ENCODE results near the gene SLC25A30.
"Not testable (repeated sequence)": the region's sequence is repeated elsewhere in the genome, so short reads cannot be mapped to it uniquely, and the experiment has no call there.

SLC25A30 gene

DNA sequence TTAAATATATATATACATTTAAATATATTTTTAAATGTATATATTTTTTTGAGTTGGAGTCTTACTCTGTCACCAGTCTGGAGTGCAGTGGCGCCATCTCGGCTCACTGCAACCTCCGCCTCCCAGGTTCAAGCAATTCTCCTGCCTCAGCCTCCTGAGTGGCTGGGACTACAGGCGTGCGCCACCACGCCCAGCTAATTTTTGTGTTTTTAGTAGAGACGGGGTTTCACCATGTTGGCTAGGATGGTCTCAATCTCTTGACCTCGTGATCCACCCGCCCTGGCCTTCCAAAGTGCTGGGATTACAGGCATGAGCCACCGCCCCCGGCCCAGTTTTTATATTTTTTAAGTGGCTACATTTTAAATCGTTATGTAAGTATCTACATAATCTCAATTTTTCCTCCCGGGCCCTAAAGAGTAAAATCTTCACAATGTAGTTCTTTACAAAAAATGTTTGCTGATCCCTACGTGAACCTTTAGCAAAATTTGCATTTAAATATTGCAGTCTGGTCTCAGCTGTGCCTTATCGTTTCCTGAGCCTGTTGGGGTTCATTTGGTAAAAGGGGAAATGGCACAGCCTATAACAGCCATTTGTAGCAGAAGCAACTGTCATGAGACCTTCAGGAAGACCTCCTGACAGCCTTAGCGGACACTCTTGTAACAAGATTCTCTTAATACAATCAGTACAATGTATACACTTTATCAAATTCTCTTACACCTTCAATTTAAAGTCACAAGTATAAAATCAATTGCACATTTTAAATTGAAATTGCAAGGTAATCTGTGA, 8.1 kb upstream of the SLC25A30 start:
- not testable (repeated sequence) for DNase-seq

DNA sequence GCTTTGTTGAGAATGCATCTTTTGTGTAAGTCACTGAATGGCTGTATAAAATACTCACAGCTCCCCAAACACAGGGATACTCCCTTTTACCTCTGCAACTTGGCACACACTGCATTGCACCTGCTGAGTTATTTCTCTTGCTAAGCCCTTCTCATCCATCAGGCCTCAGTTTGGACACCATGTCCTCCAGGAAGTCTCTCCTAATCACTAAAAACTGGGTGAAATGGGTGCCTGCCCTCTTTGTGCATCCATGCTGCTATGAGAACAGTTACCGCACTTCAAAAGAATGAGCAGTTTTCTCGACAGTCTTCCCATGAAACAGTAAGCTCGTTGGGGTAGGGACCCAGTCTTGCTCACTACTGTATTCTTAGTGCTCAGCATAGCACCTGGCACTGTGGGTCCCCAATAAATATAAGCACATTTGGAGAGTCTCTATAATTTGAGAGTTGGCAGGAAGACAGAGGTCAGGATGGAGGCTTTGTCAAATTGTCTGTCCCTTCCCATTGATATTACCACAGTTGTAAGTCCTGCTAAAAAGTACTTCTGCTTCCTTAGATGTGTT, 4.6 kb upstream of the SLC25A30 start:
- DNase-seq = no peak

DNA sequence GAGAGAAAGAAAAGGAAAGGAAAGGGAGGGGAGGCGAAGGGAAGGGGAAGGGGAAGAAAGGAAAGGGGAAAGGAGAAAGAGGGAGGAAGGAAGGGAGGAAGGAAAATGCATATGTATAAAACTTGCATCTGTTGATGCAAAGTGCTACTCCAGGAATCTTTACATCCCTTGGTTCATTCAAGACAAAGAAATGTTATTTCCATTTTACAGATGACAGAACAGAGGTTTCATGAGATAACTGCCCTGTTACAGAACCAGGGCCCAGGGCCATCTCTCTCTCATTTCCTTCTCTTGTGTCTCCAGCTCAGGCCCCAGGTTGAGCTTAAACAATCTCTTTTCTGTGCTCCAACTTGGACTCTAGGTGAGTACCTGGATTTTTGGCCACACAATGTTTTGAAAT, 1.8 kb upstream of the SLC25A30 start:
- no peak for DNase-seq

DNA sequence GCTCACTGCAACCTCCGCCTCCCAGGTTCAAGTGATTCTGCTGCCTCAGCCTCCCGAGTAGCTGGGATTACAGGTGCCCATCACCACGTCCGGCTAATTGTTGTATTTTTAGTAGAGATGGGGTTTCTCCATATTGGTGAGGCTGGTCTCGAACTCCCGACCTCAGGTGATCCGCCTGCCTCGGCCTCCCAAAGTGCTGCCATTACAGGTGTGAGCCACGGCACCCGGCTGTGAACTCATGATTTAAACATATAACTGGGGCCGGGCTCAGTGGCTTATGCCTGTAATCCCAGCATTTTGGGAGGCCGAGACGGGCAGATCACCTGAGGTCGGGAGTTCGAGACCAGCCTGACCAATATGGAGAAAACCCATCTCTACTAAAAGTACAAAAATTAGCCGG, 1.2 kb upstream of the SLC25A30 start:
- not testable (repeated sequence) for DNase-seq

- no peak for DNase-seq
These were observed 1.6 kb downstream of the SLC25A30 start for GRCh38 chr13:45416516-45417128.

DNA sequence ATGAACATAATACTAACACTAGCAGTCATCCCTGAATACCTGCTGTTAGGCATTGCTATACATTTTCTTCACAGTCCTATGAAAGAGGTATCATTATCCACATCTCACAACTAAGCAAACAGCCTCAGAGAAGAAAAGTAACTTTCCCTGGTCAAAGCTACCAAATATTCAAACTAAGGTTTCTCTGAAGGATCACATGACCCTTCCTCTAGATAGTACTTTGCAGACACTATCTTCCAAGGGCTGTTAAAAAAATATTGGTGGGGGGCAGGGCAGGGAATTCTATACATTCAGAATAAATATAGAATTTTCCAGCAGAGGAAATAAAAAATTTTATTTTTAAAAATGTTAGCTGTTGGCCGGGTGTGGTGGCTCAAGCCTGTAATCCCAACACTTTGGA, 3.1 kb downstream of the SLC25A30 start:
- DNase-seq = no peak

GRCh38 chr13:45413826-45414307, 4.3 kb downstream of the SLC25A30 start:
- DNase-seq = no peak

- no peak for DNase-seq
These were observed 5.7 kb downstream of the SLC25A30 start for GRCh38 chr13:45412274-45413049.

- DNase-seq = no peak
These were observed 6.5 kb downstream of the SLC25A30 start for GRCh38 chr13:45411631-45412030.

- DNase-seq = no peak
These were observed 7.0 kb downstream of the SLC25A30 start for GRCh38 chr13:45411221-45411620.

- no peak for DNase-seq
These were observed 7.7 kb downstream of the SLC25A30 start for GRCh38 chr13:45410466-45410865.

- DNase-seq = no peak
These were observed 8.2 kb downstream of the SLC25A30 start for GRCh38 chr13:45410001-45410400.

GRCh38 chr13:45406421-45406820, 11.8 kb downstream of the SLC25A30 start:
- DNase-seq = no peak

DNA sequence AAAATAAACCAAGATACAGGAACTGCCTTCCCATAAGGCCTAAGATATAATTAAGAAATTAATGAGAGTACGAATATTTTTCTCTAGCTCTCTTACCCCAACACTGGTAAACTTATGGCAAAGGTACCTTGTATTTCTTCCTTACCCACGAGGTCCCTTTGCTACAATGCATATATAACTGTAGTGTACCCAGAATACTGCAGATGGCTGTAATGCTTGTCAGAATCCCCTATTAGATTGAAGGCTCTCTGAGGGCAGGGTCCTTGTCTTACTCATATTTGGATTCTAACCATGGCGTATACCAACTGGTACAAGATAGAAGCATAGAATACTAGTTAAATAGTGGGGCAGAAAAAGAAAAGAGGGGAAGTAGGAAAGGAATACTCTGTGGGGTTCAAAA, 15.1 kb downstream of the SLC25A30 start:
- DNase-seq = no peak

DNA sequence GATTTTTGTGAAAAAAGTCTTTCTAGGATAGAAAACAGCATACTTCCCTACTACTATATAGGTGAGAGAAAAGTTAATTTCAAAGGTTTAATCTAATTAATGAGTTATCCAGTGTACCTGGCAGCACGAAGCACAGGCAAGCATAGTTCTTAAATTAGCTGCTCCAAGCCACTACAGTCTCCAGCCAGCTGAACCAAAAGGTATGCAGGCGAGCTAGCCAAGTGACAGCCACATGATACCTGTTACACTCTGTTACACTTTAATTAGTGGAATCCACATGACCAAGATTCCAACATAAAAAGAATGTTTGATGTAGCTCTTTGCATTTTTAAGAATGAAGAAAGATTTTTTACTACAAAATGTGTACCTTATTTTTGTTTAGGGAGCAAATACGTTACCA, 15.5 kb downstream of the SLC25A30 start:
- DNase-seq = no peak

DNA sequence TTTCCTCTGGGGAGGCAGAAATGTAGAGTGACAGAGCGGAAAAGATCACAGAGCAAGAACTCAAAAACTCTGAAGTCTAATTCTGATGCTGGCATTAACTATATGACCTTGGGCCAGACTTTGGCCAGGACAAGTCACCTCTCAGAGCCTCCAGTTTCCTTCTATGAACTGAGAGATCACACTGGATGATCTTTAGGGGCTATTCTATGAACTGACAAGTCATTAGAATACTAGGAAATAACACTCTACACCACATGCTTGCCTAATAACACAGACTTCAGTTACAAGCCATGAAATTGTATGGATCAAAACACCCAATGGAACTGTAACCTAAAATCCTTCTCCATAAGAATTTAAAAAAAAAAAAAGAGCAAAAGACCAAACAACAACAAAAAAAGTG, 16.9 kb downstream of the SLC25A30 start:
- DNase-seq = no peak

GRCh38 chr13:45398877-45399276, 19.3 kb downstream of the SLC25A30 start:
- no peak for DNase-seq

GRCh38 chr13:45396533-45397095, 21.6 kb downstream of the SLC25A30 start:
- no peak for DNase-seq

DNA sequence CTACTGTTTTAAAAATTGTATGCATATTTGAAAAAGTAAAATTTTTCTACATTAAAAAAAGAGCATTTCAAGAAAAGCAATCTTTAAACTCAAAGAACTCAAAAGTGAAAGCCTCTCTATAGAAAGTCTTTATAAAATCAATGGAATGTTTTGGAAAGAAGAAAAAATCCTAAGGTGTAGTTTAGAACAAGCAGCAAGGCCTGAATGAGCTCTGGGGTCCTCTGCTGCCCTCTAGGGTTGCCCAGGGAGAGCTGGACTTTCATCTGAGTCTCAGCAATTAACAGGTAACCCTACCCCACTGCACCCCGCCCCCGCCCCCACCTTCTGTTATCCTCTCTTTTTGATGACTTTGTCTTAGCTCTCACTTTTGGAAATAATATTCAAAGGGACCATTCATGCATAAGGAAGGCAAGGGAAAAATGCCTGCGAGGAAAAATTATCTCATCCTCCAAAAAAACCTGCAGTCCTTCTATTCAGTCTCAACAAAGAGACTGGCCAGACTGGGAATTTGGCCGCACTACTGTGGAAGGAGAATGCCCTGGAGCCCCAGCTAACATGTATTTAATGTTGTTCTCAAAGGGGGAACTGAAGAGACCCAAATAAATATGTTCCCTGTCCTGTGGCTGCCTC, 24.1 kb downstream of the SLC25A30 start:
- DNase-seq = no peak

- DNase-seq = no peak
These were observed 25.4 kb downstream of the SLC25A30 start for GRCh38 chr13:45392811-45393210.

- DNase-seq = no peak
These were observed 26.2 kb downstream of the SLC25A30 start for GRCh38 chr13:45391926-45392325.

GRCh38 chr13:45391128-45391527, 27.0 kb downstream of the SLC25A30 start:
- not testable (repeated sequence) for DNase-seq

All from GOT3 (cell line).